Iris pigment epithelial cell (primary cell): Measurements from ENCODE around the gene OR5A2.
"Not testable (repeated sequence)": the region's sequence is repeated elsewhere in the genome, so short reads cannot be mapped to it uniquely, and the experiment has no call there.

Experiments
- DNase-seq: peaks from one replicate; pipeline ENCODE4 v3.0.0-alpha.2; 2011; ENCODE audit warnings: low read depth

Gene OR5A2

GRCh38 chr11:59380263-59381059 lies 45.8 kb downstream of the OR5A2 start:
- no peak for DNase-seq

GRCh38 chr11:59372324-59372723 lies 53.9 kb downstream of the OR5A2 start:
- not testable (repeated sequence) for DNase-seq

- DNase-seq, result no peak
These were observed 57.8 kb downstream of the OR5A2 start for GRCh38 chr11:59368238-59369022.
